Hematopoietic multipotent progenitor cell treated with erythropoietin and hydrocortisone succinate and interleukin-3 and kit ligand, for 17 days (in vitro differentiated cells): ENCODE data around the gene MARK4.
"Not testable (repeated sequence)": the region's sequence is repeated elsewhere in the genome, so short reads cannot be mapped to it uniquely, and the experiment has no call there.

Source experiments
- DNase-seq: peaks from one replicate; pipeline ENCODE4 v3.0.0-alpha.2; 2015; ENCODE audit warnings: low spot score

The MARK4 gene

DNA sequence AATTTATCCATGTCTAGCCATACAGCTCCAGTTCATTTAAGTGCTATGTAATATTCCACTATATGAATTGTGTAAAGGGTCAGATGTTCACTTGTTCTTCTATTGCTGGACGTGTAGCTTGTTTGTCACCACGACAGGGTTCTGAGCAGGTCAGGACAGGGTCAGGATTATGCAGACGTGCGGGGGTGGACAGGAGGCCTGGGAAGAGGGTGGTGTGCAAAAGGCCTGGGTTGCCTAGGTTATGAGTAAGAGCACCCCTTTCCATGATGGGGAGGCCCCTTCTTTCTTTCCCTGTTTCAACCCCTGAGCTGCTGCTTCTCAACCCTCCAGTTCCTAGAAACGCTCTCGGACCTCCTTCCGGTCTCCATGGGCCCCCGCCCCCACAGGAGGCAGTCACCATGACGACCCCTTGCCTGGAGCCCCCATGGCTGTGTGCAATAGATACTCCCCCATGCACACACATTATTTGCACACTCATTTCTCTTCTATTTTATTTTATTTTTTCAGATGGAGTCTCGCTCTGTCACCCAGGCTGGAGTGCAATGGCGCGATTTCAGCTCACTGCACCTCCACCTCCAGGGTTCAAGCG lies 7.8 kb upstream of the MARK4 start:
- no peak for DNase-seq

DNA sequence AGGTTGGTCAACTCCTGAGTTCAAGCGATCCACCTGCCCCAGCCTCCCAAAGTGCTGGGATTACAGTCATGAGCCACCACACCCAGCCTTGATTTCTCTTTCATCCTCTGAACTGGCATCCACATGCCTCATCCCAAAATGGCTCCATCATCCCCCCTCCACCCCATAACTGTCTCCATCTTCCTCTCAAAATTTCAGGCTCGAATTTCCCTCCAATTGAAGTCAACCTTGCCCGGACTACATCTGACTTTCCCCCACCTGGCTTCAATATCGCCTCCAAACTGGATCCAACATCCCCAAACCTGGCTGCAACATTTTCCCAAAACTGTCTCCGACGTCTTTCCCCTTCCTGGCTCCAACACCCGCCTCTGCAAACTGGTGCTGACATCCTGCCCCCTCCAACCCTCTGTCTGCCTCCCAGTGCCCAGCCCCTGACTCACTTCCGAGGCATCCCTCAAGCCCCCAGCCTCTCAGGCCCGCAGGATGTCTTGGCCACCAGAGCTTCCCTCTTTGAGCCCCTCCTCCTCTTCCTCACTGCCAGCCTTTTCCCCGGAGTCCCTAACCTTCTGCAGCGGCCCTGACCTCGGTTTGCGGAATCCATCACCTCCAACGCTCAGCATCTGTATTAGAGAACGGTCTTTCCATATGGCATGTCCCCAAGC lies 6.8 kb upstream of the MARK4 start:
- DNase-seq = no peak

DNA sequence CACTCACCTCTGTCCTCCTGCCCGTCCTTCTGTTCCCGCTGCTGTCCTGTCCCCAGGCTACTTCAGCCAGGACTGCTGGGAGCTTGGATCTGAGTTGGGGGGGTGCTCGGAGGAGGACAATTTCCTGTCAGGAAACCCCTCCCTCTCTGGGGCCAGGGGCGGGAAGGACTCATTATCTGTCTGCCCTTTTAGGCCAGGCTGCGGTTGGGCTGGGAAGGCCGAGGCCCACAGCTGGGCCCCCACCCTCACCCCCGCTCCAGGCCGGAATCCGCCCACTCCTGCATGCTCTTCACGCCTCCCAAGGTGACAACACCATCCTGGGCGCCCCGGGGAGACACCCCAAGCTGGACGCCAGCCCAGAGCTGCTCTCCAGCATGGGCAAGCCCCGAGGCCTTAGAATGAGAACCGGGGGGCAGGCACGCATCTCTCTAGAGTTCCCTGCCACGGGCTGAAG lies 5.7 kb upstream of the MARK4 start, which contains the start of gene EXOC3L2:
TSS of gene EXOC3L2 (minus strand) at position 74 of the 454 bp plus-strand sequence. CDS start 6,362 bp downstream, outside the sequence.
- DNase-seq = no peak

DNA sequence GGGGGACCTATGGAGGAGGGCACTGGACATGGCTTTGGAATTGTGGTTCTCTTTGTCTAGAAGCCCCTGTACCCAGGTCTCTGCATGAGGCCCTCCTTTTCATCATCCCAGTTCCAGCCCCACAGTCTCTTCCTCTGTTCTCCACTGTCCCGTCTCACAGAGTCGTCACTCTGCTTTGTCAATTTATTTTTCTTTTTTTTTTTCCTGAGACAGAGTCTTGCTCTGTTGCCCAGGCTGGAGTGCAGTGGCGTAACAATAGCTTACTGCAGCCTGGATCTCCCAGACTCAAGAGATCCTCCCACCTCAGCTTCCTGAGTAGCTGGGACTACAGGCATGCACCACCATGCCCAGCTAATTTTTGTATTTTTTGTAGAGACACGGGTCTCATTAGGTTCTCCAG lies 5.2 kb upstream of the MARK4 start:
- no peak for DNase-seq

DNA sequence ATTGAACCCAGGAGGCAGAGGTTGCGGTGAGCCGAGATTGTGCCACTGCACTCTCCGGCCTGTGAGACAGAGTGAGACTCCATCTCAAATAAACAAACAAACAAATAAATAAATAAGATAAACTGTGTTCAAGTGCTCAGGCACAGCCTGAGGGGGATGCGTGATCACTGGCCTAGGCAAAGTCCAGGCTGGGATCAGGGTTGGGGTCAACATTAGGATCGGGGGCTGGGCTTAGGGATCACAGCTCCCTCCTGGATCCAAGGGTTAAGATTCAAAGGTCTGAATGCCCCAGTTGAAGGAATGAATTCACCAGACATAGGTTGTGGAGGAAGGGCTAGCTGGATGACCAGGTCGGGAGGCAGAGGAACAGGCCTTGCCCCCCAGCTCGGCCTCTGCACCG lies 3.9 kb upstream of the MARK4 start:
- DNase-seq = no peak

DNA sequence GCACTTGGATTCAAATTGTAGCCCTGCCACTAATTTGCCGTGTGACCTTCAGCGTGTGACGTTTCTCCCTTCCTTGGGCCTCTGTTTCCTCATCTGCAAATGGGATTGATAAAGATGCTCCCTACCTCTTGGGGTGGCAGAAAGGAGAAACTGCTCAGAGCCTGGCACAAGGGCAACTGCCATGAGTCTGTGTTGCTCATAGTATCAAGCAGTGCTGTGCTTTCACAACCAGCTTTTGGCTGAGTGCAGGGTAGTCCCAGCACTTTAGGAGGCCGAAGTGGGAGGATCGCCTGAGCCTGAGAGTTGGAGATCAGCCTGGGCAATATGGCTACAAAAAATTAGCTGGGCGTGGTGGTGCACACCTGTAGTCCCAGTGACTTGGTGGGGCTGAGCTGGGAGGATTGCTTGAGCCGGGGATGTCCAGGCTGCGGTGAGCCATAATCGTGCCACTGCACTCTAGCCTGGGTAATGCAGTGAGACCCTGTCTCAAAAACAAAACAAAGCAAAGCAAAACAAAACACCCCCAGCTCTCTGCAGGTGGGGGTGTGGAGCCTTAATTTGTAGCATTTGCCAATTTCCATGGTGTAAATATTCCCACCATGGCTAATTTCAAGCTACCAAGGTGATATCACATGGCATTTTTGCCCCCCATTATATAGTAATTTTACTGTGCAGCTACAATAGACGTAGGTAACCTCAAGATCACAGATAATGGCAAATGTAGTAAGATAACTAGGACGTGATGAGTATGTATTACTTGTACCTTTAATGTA lies 1.6 kb upstream of the MARK4 start:
- no peak for DNase-seq

DNA sequence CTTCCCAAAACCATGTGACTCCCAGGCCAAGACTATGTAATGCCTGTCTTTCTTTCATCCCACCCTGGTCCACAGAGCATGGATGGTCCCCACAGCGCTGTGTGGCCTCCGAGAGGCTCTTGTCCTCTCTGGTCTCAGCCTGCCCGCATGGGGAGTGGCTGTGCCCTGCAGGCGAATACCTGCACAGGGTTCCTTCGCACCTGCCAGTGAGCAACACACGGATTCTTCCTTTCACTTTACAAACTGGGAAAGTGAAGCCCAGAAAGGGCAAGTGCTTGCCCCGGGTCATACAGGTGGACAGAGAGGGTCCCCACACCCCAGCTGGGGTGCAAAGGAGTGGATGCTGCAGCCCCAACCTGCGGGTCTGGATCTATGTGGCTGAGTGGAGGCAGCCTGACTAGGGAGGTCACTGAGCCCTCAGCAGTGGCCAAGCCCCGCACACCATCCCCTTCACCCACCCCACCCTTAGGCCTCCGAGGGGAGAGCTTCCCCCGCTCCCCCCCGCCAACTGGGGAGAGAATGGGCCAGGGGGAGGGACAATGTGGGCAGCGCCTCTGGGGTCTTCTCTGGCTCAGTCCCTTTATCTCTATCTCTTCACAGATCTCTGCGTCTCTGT lies 747 bp upstream of the MARK4 start:
- no peak for DNase-seq

DNA sequence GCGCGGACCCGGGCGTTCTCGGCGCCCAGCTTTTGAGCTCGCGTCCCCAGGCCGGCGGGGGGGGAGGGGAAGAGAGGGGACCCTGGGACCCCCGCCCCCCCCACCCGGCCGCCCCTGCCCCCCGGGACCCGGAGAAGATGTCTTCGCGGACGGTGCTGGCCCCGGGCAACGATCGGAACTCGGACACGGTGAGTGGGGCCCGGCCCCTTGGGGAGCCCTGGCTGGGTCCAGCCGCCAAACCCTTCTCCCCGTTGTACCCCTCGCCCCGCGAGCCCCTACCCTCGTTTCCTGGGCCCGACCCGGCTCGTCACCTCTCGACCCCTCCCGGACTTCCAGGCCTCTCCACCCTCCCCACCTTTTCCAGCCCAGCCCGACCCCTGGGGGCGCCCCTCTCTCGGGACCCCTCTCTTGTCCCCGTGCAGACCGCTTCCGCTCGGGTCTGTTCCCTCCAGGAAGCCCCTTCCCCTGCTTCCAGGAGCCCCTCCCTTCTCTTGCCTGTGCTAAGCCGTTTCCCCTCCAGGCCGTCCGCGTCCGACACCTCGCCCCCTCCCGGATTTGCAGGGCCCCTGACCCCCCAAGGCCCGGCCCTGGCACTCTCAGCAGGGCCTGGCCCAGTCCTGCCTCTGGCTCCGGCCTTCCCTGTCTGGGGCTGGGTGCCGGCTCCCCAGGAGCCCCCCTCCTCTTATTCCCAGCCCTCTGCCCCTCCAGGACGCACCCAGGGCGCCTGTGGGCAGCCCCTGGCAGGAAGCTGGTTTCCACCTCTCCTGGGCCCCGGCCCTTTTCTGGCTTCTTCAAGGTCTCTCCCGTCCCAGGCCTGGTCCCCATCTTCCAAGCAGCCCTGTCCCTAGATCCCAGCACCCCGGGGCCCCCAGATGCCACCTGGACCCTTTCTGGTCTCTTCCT lies 632 bp downstream of the MARK4 start:
- DNase-seq = no peak

DNA sequence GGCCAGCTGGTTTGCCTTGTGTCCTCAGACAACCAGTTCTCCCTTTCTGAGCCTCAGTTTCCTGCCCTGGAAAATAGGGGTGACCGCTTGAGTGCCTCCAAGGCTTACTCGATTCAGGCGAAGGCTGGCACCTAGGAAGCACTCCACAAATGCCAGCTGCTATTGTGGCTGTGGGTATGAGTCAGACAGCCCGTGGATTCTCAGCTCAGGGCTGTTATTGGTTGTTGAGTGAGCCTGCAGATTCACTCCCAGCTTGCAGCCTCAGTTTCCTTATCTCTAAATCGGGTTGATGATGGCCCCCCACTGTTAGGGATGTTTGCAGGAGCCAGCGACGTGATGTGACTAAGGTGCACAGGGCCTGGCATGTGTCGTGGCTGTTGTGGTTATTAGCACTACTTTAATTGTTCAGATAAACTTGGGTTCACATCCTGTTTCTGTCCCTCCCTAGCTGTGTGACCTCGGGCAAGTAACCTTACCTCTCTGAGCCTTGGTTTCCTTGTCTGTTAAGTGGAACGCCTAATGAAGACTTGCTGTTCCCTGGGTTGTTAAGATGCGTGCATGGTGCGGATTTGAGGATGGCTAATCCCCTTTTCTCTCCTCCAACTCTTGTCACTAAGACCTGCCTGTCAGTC lies 2.4 kb downstream of the MARK4 start:
- no peak for DNase-seq

DNA sequence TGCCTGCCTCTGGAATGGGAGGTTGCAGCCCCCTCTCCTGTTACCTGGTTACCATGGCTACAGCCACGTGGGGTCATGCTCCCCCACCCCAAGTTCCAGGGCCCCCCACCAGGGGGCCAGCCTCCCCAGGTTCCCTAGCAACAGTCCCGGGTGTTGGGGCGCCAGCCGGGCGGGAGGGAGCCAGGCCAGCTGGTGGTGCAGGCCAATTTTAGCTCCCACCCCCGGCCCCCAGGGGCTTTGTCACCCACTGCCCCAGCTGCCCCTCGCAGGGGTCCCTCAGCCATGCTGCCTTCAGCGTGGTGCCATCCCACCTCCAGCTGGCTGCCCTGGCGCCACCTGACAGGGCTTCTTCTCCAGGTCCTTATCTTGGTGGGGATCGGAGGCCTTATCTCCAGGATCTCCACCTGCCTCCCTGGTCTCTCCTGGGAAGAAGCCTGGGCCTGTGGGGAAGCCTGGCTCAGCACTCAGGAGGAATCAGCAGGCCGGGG lies 3.0 kb downstream of the MARK4 start:
- no peak for DNase-seq

DNA sequence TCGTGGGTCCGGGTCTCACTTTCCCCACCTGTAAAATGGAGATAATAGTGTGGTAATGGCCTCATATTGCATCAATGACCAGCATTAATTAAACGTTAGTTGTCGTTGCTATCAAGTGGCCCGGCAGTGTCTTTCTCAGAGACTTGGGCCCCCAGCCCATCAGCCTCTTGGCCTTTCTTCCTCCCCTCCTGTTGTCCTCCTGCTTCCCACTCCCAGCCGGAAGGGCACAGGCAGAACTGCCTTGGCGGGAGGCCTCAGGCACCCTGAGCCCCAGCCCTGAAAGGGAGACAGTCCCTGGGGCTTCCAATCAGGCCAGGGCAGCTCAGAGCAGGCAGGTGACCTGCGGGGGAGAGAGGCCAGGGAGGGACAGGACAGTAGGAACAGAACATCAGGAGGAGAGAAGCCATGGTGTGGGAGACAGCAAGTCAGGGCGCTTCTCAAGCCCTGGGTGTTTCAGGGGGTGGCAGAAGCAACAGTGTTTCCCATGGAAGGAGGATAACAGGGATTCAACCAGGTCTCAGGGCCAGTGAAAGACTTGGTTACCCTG lies 4.6 kb downstream of the MARK4 start:
- no peak for DNase-seq

DNA sequence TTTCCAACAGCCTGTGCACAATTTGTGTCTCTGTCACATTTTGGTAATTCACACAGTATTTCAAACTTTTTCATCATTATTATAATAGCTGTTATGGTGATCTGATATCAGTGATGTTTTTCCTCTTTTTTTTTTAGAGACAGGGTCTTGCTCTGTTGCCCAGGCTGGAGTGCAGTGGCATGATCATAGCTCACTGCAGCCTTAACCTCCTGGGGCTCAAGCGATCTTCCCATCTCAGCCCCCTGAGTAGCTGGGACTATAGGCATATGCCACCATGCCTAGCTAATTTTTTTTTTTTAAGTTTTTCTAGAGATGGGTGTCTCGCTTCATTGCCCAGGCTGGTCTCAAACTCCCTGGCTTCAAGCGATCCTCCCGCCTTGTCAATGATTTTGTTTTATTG lies 5.8 kb downstream of the MARK4 start:
- DNase-seq = no peak

DNA sequence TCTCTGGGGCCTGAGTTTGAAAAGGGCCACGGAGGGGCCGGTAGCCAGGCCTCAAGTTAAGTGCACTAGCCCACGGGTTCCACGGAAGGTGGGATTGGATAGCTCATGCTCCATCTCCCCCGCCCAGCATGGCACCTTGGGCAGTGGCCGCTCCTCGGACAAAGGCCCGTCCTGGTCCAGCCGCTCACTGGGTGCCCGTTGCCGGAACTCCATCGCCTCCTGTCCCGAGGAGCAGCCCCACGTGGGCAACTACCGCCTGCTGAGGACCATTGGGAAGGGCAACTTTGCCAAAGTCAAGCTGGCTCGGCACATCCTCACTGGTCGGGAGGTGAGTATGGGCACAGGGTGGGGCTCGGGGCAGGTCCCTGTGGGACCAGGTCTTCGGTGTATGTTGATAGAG lies 7.8 kb downstream of the MARK4 start:
- DNase-seq = no peak

DNA sequence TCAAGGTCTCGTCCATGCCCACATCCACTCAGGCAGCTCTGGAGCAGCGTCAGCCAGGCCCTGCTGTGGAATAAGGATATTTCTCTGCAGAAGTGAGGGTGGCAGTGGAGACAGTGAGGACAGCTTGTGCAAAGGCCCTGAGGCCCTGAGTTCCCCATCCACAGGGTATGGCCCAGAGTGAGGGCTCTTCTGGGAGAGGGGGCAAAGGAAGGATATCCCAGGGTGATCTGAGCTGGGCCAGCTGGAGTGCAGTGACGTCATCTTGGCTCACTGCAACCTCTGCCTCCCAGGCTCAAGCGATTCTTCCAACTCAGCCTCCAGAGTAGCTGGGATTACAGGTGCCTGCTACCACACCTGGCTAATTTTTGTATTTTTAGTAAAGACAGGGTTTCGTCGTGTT lies 11.5 kb downstream of the MARK4 start:
- no peak for DNase-seq

DNA sequence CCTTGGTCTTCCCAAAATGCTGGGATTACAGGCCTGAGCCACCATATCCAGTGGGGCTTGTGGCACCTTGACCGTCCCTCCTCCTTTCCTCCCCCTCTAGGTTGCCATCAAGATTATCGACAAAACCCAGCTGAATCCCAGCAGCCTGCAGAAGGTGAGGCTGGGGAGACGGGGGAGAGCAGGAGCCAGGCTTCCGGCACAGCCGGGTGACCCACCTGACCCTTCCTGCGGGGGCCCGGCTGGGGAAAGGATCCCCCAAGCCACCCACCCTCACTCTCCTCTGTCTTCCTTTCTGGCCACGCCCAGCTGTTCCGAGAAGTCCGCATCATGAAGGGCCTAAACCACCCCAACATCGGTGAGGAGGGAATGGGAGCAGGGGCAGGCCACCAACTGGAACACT lies 11.9 kb downstream of the MARK4 start:
- no peak for DNase-seq

DNA sequence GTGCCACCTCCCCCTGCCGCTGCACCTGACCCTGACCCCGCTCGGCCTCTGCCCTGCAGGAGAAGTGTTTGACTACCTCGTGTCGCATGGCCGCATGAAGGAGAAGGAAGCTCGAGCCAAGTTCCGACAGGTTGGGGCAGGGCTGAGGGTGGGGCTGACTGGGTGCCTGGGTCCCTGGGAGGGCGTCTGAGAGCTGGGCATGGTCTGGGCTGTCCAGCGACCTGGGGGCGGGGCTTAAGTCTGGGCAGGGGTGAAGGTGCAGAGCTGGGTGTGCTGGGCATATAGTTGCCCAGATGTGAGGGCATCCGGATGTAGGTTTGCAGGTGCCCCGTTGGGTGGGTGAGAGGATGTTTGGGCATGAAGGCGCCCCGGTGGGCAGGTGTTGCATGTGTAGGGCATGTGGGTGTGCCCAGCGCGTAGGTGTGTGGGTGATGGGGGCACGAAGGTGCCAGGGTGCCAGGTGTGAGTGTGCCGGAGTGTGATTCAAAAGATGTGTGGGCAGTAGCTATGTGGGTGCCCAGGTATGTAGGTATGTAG lies 13.8 kb downstream of the MARK4 start:
- DNase-seq = no peak

DNA sequence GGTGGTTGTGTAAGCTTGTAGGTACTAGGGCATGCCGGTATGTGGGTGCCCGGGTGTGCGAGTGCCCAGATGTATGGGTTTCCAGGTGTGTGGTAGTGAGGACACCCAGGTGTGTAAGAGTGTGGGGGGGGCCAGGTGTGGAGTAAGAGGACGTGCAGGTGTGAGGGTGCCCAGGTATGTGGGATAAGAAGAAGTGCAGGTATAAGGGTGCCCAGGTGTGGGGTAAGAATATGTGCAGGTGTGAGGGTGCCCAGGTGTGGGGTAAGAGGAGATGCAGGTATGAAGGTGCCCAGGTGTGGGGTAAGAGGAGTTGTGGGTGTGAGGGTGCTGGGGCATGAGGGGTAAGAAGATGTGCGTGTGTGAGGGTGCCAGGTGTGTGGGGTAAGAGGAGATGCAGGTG lies 14.3 kb downstream of the MARK4 start:
- no peak for DNase-seq

DNA sequence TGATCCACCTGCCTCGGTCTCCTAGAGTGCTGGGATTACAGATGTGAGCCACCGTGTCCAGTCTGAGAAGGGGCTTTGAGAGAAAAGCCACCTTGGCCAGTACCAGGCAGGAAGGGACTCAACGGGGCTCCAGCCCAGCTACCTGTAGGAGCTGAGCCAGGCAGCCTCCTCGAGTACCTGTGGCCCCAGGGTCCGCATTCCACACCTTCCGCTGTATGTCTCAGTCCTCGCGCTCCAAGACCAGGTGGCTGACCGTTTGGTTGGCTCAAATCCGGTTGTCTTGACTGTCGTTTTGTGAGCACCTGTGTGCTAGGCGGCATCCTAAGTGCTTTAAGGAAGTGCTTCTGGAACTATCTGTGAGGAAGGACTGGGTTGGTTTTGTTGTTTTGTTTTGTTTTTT lies 16.2 kb downstream of the MARK4 start:
- DNase-seq = no peak

DNA sequence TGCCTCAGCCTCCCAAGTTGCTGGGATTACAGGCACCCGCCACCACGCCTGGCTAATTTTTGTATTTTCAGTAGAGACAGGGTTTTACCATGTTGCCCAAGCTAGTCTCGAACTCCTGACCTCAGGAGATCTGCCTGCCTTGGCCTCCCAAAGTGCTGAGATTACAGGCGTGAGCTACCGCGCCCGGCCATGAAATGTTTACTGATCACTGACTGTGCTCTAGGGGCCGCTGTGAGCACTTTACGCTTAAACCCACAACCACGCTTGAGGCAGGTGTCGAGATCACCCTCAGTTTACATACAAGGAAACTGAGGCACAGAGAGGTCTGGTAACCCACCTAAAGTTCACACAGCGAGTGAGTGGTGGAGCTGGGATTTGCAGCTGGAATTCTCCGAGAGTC lies 18.9 kb downstream of the MARK4 start:
- DNase-seq = not testable (repeated sequence)

DNA sequence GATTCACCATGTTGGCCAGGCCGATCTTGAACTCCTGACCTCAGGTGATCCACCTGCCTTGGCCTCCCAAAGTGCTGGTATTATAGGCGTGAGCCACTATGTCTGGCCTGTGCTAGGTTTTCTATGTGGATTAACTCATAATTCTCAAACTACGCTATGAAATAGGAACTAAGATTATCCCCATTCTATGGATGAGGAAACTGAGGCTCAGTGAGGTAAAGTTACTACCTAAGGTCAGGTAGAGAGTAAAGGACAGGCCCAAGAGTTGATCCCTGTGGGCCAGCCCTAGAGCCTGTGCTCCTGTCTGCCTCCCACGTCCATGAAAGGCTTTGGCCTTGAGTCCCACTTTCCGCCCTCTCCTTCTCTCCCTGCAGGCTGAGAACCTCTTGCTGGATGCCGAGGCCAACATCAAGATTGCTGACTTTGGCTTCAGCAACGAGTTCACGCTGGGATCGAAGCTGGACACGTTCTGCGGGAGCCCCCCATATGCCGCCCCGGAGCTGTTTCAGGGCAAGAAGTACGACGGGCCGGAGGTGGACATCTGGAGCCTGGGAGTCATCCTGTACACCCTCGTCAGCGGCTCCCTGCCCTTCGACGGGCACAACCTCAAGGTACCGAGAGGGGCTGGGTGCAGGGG lies 20.1 kb downstream of the MARK4 start:
- no peak for DNase-seq
